ENCODE data around the gene CRABP2. TPM values are rescaled to one million over a fixed set of nuclear protein-coding genes. Genes with fewer than 3 reads are reported as not detected.

The CRABP2 gene
- total and polyA plus RNA-seq, 2 donors (not counting 1 experiment from before 2014, with no cell fraction given) = 0.89 to 1.2 TPM

DNA sequence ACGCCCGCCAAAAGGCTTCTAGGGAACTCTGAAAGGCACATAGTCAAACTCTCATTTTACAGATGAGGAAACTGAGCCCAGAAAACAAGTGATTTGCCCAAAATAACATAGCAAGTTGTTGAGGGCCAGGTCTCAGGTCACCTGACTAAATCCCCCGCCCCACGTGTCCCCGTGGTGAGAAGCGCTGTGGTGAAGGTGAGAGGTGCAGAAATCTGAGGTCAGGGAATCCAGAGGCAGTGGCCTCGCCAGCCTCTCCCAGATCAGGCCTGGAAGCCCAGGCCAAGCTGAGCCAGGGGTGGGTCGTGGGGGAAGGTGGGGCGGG is 41.0 kb upstream of the CRABP2 start:
- Histone ChIP-seq H3K9me3 (ENCODE audit: control extremely low read depth in 1 of 3, control insufficient read depth in 2 of 3, insufficient read depth in 1 of 3, low read length in 2 of 3) (no peaks in the 10 kb centered on the region), H3K9ac (ENCODE audit: low read length) (no peak overlapping the region)
- no peak for DNase-seq

More for the DNA sequence above, 41.0 kb upstream of the CRABP2 start:
- no peak for ATAC-seq (ENCODE audit: low read depth)
- intact Hi-C loops (cut with micrococcal nuclease) = loop anchor here (2.0 kb wide), 1 partner anchor 246 kb away; the partner anchor contains the start of gene MEF2D
- H3K27me3 Mint-ChIP-seq = no peaks in the 10 kb centered on the region
- Histone ChIP-seq H2AFZ (ENCODE audit: insufficient read depth, low read depth, low read length, poor library complexity, severe bottlenecking) (no peak overlapping the region), H3K4me2 (replicated peaks; ENCODE audit: low read depth, low read length, poor library complexity, severe bottlenecking) (peak overlapping the region; percentile 78), H3K27ac (ENCODE audit: low read length in 2 of 2) (peak overlapping the region; percentile 80 to 88), H3K4me1 (ENCODE audit: control insufficient read depth in 2 of 2, insufficient read depth in 2 of 2, low read length in 2 of 2) (peaks cover 48 to 56% of the 10 kb centered on the region in 2 donors), H3K27me3 (replicated peaks in 1 of 4; ENCODE audit: control extremely low read depth in 1 of 4, control insufficient read depth in 3 of 4, insufficient read depth in 4 of 4, low read length in 3 of 4) (no peaks in the 10 kb centered on the region), H3K36me3 (replicated peaks in 1 of 2; ENCODE audit: control extremely low read depth in 1 of 2, control insufficient read depth in 1 of 2, extremely low read depth in 1 of 2, insufficient read depth in 2 of 2, low read length in 1 of 2) (peaks cover 0 to 24% of the 10 kb centered on the region in 2 experiments), H3K79me2 (ENCODE audit: control insufficient read depth, insufficient read depth, low read length) (peaks cover 54% of the 10 kb centered on the region), H3K4me3 (ENCODE audit: control extremely low read depth in 1 of 5, extremely low read depth in 1 of 5, insufficient read depth in 1 of 5, low read depth in 2 of 5, low read length in 4 of 5) (no peak overlapping the region), H4K20me1 (ENCODE audit: control insufficient read depth, insufficient read depth, low read length, poor library complexity, severe bottlenecking) (peaks cover 16% of the 10 kb centered on the region)
- ChIA-PET CTCF (interaction anchor here (1.1 to 1.2 kb wide), 2 partner anchors 10 to 21 kb away, joined by 3 read pairs; no protein-coding TSS in a partner anchor), POLR2A (interaction anchor here (0.7 to 1.9 kb wide), 2 partner anchors 17 to 21 kb away, joined by 3 to 9 read pairs; partner anchors contain the start of genes ISG20L2 and PRCC)
- H3K9me3 Mint-ChIP-seq (ENCODE audit: insufficient read depth) = peaks cover under 1% of the 10 kb centered on the region
- no peak for TF ChIP-seq CTCF (IDR thresholded peaks at IDR 0.05)
- TF ChIP-seq EZH2 (IDR thresholded peaks at IDR 0.05; ENCODE audit: borderline replicate concordance, insufficient read depth, low read depth, low read length, poor library complexity, severe bottlenecking) = no peak
- H3K4me1 Mint-ChIP-seq = peaks cover 59% of the 10 kb centered on the region
- peak overlapping the region; percentile 88 for H3K4me3 Mint-ChIP-seq
- H3K27ac Mint-ChIP-seq = peak overlapping the region; percentile 97
- WGBS (ENCODE audit: insufficient coverage) = 90% methylated on average over 6 of the region's 9 CpGs
